Measurements from ENCODE around the gene INSL6.
"Not testable (repeated sequence)": the region's sequence is repeated elsewhere in the genome, so short reads cannot be mapped to it uniquely, and the experiment has no call there.

Gene INSL6, protein sequence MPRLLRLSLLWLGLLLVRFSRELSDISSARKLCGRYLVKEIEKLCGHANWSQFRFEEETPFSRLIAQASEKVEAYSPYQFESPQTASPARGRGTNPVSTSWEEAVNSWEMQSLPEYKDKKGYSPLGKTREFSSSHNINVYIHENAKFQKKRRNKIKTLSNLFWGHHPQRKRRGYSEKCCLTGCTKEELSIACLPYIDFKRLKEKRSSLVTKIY

DNA sequence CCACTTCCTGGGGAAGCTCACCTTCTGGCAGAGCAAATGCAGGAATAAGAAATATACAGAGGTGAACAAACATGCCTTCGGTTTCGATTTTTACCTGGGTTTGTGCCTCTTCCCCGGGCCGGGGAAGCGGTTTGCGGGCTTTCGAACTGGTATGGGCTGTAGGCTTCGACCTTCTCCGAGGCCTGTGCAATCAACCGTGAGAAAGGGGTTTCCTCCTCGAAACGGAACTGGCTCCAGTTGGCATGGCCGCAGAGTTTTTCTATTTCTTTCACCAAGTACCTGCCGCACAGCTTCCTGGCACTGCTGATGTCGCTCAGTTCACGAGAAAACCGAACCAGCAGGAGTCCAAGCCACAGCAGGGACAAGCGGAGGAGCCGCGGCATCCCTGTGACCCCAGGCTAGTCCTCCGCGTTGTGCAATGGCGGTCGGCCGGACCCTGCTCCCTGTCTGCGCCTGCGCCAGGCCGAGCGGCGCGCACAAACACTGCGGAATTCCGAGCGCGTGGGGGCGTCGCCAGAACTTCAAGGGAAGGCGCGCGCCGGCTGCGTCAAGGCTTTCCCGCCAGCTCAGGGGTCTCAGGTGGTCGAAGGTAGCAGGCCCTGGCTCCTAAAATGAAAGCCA, at the start of gene INSL6:
Gene INSL6 (minus strand): TSS at position 420 of the 621 bp plus-strand sequence. CDS start 37 bp downstream, at position 383.
- no peak for DNase-seq (ENCODE audit: low spot score)

DNA sequence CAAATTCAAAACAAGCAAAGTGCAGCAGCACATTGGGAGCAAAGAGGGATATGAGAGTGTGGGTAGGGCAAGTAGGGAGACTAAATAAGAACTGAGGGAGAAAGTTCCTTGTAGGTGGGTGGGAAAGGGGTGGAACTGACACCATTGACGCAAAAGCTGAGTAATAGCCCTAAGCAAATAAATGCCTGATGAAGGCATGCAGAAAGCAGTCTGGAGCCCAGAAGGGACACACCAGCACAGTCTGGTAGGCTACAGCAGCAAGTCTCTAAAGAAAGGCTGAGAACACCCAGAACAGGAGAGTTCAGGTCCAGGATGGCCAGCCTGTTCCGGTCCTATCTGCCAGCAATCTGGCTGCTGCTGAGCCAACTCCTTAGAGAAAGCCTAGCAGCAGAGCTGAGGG, 45.8 kb upstream of the INSL6 start, which contains the start of gene INSL4:
Gene INSL4 (plus strand): TSS at position 208 of the 400 bp plus-strand sequence. CDS start 105 bp downstream, at position 313.
- no peak for DNase-seq (ENCODE audit: low spot score)

DNA sequence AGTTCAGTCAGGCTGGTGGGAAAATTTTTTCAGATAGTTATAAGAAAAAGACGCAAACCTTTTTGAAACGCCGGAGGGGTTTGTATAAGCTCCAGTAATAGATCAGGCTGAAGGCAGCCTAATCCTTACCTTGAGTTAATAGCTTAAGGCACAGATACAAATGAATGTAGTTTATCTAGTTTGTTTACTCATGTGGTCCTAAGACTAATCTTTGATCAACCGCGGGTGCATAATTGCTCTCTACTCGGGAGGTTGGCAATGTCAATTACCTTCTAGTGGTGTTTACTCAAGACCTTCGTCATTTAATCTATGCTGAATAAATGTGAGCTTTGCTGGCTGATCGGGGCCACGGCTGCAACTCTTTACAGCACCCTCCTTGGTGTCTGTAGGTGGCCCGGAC, 45.1 kb upstream of the INSL6 start:
- no peak for DNase-seq (ENCODE audit: low spot score)

DNA sequence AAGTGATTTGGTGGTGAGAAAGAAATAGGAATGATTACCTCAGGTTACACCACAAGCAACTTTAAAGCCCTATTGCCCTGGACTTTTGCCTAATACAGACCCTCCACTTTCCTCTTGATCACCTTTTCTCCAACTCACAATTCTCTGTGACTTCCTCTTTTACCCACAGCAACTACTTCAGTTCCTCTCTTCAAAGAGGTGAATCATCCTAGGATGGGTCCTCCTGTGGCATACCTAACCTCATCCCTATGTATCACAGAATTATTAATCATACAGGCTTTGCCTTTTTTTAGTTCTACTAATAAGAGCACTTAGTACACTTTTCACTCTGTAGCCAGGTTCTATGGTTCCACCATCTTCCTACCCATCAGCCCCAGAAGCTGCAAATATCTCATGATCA, 19.6 kb upstream of the INSL6 start:
- DNase-seq (ENCODE audit: low spot score) = no peak

DNA sequence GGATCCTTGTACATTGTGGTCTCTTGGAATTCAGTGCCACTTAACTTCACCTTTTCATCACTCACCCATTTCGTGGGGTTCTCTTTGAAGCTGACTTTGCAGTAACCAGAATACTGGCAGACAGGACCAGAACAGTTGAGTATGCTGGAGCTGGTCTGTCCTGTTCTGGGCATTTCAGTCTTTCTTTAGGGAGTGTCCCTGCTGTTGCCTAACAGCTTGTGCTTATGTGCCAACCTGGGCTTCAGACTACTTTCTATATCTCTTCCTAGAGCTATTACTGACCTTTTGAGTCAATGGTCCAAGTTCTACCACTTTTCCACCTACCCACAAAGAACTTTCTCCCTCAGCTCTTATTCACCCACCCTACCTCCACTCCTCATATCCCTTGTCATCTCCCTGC, 10.0 kb upstream of the INSL6 start:
- no peak for DNase-seq (ENCODE audit: low spot score)

DNA sequence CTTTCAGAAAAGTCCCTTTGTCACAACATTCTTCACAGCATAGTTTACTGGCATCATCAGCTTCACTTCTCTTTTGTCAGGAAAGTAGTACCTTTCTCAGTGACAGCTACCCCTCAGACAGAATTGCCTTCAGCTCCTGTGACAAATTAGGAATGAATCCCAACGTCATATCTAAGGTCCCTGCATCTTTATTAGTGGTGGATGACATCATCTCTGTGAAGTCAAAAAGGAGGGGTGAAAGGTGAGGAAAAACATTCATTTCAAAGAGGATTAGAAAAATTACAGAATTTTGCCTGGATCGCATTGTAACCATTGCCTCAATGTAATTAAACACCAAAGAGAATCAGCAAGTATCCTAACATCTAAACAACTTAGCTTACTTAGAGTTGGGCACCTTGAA, 7.9 kb upstream of the INSL6 start:
- no peak for DNase-seq (ENCODE audit: low spot score)

DNA sequence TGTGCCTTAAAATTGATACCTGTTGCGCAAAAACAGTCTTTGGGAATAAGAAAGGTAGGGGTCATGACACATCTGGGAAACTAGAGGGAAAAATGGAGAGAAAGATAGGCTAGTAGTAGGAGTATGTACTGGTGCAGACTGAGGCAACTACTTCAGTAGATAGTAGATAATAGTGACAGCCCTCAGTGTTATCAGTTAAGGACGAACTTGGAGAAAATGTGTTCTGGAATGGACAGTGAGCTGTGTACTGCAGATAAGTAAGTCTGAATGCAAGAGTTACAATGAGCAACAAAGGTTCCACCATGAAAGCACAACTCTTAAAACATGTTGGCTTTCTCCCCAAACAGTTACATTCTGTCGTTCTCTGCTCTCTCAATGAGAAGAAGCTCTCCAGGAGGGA, 6.5 kb upstream of the INSL6 start:
- no peak for DNase-seq (ENCODE audit: low spot score)

DNA sequence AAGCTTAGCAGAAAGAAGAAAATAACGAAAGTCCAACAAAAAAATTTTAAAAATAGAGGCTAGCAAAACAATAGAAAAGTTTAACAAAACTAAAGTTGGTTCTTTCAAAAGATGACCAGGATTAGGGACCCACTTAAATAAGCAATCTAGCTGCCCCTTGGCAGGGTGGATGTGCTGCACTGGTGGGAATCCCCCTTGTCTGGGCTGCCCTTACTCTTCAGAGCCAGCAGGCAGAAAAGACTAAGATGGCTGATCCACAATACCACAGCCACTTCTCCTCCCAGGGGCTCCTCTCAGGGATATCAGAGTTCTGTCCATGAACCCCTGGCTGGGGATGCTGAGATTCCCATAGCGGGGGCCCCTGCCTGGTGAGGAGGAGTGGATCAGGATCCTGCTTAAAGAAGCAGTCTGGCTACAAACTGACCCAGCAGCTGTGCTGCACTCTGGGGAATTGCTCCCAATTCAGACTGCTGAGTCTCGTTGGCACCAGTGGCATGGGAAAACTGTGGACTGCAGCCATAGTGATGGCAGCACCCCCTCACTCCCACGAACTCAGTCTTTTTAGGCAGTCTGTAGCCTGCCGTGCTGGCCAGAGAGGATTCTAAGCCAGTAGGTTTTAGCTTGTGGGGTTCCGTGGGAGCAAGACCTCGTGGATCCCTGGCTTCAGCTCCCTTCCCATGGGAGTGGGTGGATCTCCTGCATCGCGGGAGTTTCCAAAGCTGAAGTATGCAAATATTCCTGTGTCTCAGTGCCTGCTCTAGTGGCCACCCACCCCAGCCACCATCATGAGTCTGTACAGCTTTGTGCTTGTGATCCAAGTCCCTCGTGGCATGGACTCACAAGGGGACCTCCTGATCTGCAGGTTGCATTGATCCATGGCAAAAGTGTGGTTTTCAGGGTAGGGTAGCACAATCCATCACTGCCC, 2.9 kb upstream of the INSL6 start:
- DNase-seq (ENCODE audit: low spot score) = no peak

DNA sequence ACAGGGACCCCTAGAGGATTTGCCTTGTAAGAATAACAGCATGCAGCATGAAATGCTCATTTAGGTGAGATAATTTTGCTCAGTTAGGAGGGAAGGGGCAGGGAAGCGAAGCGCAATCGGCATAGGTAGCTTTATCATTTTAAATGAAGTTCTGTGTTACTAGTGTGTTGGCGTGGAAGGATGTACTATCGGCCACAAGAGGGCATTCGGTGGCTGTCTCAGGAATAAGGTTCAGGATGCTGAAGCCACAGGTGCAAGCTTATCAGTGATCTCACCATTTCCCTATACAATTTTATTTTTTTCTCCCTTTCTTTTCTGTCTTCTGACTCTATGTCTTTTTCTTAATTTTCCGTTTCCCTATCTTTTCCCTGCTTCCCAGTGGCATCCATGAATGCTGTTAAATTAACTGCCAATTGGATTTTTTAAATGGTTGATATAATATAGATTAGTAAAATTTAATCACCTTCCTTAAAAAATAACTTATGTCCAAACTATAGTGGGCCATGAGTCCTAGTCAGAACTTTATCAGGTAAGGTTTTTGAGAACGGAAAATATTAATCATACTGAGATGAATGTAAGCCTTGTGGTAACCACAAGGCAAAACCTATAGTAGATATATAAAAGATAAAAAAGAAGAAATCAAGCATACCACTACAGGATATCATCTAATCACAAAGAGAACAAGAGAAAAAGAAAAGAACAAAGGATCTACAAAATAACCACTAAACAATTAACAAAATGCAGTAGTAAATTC, 1.2 kb upstream of the INSL6 start:
- DNase-seq (ENCODE audit: low spot score) = peak; percentile 29

DNA sequence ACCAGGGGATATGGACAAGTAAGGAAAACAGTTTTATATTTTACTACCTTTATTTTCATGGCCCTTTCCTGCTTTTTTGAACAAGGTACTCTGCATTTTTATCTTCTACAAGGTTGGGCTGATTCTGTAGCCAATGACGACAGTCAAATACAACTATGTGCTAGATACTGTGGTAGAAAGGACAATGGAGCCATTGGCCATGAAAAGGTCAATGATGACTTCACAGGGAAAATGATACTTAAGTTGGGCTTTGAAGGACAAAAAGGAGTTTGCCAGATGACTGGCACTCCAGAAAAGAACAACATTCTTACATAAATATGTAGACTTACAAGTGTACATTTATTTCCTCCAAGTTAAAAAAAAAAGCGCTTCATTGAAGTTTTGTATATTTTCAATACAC, 663 bp downstream of the INSL6 start:
- DNase-seq (ENCODE audit: low spot score) = no peak

DNA sequence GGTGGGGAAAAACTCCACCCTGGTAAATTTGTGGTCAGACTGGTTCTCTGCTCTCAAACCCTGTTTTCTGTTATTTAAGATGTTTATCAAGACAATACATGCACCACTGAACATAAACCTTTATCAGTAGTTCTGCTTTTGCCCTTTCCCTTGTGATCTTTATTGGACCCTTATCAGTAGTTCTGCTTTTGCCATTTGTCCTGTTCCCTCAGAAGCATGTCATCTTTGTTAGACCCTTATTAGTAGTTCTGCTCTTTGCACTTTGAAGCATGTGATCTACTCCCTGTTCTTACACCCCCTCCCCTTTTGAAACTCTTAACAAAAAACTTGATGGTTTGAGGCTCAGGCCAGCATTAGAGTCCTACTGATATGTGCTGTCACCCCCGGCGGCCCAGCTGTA, 4.8 kb downstream of the INSL6 start:
- not testable (repeated sequence) for DNase-seq (ENCODE audit: low spot score)

DNA sequence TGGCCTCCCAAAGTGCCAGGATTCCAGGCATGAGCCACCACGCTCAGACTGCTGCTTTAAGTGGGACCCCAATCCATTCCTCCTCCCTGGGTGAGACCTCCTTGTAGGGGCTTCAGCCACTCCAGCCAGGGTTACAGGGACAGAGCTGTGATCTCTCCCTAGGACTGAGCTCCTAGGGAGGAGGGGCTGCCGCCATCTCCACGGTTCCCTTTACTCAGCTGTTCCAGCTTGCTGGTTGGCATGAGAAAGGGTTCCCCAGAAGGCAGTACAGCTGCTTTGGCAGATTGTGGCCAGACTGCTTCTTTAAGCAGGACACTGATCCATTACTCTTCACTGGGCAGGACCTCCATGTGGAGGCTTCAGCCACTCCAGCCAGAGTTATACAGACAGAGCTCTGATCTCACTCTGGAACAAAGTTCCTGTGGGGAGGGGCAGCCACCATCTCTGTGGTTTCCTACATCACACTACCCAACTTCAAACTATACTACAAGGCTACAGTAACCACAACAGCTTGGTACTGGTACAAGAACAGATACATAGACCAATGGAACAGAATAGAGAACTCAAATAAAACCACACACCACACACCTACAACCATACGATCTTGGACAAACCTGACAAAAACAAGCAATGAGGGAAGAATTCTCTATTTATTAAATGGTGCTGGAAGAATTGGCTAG, 7.2 kb downstream of the INSL6 start:
- no peak for DNase-seq (ENCODE audit: low spot score)

DNA sequence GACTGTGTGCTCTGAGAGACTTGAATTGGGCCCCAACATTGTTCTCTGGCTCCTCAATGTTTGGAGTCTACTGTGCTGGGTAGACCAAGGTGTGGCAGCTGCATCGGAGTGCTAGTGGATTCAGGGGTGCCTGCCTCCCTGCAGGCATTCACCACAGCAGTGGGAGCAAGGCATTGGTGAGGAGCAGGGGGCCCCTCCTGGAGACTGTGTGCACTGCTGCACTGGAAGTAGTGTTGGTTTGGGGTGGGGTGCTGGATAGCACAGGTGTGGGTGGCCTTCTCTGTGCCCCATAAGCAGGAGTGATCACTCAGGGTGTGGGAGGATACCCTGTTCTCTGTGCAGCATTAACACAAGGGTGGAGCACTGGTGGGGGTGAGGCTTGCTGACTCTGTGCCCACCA, 39.2 kb downstream of the INSL6 start:
- DNase-seq (ENCODE audit: low spot score) = no peak

DNA sequence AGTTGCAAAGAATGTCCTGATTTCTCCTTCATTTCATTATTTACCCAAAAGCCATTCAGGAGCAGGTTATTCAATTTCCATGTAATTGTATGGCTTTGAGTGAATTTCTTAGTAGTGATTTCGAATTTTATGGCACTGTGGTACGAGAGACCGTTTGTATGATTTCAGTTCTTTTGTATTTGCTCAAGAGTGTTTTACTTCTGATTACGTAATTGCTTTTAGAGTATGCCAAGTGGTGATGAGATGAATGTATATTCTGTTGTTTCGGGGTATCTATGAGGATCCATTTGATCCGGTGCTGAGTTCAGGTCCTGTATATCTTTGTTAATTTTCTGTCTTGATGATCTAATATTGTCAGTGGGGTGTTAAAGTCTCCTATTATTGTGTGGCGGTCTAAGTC, 41.2 kb downstream of the INSL6 start:
- DNase-seq (ENCODE audit: low spot score) = no peak

DNA sequence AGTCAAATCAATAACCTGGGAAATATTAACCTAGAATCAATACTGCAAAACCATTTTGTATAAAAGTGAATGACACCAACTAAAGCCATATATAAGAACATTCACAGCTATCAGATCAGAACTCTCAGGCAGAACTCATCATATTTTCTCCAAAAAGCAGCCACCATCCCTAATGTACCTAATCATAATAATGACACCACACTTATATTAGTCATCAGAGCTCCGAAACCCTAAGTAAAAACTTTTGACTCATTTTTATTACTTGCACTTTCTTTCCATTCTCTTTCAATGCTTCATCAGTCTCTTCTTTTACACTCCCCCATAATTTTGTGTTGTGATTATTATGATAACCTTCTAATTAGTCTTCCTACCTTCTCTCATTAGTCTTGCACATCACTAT, 45.3 kb downstream of the INSL6 start:
- DNase-seq (ENCODE audit: low spot score) = no peak

DNA sequence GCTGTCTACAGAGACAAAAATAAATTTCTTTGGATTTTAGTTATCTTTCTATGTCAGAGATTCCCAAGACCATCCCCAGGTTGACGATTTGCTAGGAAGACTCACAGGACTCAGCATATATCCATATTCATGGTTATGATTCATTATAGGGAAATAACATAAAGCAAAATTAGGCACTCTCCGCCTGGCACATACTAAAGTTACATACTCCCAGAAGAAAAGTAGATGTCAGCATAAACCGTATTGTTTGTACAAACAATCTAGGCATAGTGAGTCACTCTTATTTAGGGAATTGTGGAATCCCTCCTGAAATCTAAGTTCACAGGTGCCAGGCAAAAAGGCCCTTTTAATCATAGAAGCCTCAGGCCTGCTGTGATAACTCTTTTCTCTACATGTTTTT, 62.9 kb downstream of the INSL6 start:
- no peak for DNase-seq (ENCODE audit: low spot score)

DNA sequence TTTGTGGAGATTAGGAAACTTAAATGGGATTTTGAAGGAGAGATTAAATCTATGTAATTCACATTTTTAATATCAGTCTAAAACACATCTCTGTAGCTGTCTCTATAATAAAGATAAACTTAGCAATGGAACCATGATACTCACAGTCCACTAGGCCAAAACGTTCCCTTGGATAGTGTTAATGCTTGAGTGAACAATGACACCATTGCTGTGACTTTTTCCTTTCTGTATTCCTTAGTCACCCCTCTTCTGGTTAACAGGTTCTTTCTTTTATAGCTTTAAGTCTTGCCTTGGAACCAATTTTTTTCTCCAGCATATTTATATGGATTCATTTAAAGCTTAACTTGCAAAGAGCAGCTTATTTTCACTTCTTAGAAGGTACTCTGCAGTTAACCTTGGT, 63.3 kb downstream of the INSL6 start:
- no peak for DNase-seq (ENCODE audit: low spot score)

DNA sequence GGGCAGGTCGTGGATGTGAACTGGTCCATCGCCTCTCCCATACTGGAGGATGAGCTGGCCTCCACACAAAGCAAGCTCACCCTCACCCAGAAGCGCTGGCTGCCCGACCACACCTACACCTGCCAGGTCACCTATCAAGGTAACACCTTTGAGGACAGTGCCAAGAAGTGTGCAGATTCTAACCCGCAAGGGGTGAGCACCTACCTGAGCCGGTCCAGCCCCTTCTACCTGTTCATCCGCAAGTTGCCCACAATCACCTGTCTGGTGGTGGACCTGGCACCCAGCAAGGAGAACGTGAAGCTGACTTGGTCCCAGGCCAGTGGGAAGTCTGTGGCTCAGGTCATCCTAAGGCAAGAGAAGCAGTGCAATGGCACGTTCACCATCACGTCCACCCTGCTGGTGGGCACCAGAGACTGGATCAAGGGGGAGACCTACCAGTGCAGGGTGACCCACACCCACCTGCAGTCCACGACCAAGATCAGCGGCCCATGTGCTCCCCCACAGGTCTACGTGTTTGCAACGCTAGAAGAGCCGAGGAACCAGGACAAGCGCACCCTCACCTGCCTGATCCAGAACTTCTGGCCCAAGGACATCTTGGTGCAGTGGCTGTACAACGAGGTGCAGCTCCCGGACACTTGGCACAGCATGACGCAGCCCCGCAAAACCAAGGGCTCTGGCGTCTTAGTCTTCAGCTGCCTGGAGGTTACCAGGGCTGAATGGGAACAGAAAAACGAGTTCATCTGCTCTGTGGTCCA, 71.3 kb downstream of the INSL6 start:
- no peak for DNase-seq (ENCODE audit: low spot score)
